GM12878 (cell line): ENCODE data around the gene CACNA1G. TPM values are rescaled to one million over a fixed set of nuclear protein-coding genes. Genes with fewer than 3 reads are reported as not detected.

ENCODE experiments used
- ASH2L ChIP-seq: fragments of 300-600, 200-600 bp; sonication (generic); IDR thresholded peaks from 2 replicates; pipeline ENCODE4 v1.6.1; 2017; ENCODE audit warnings: low read depth, mild to moderate bottlenecking, borderline replicate concordance
- CBX3 ChIP-seq: fragments of 200-600 bp; sonication (generic); IDR thresholded peaks from 2 replicates; pipeline ENCODE4 v1.6.1; 2016; ENCODE audit warnings: low read depth, borderline replicate concordance
- IRF3 ChIP-seq: fragments of 450-650 bp; IDR thresholded peaks from 2 replicates; pipeline ENCODE4 v1.6.1; 2014; ENCODE audit warnings: mild to moderate bottlenecking
- MXI1 ChIP-seq: fragments of 150-350 bp; IDR thresholded peaks from 2 replicates; pipeline ENCODE4 v1.6.1; 2011; ENCODE audit warnings: low read depth, mild to moderate bottlenecking, inconsistent platforms, low read length, improper control_type of control experiment
- MYB ChIP-seq: fragments of 150-350 bp; IDR thresholded peaks from 2 replicates; pipeline ENCODE4 v1.6.1; 2014; ENCODE audit warnings: mild to moderate bottlenecking, low read depth, low read length, borderline replicate concordance
- SIN3A ChIP-seq: IDR thresholded peaks from 2 replicates; pipeline ENCODE4 v1.6.1; 2012; ENCODE audit warnings: low read depth, low read length, improper control_type of control experiment
- USF2 ChIP-seq: IDR thresholded peaks from 2 replicates; pipeline ENCODE4 v1.6.1; 2011; ENCODE audit warnings: low read depth, low read length, improper control_type of control experiment, borderline replicate concordance
- ZBTB11 ChIP-seq: fragments of 450-650 bp; formaldehyde crosslinking; IDR thresholded peaks from 2 replicates; pipeline ENCODE4 v1.5.0; 2022; ENCODE audit warnings: mild to moderate bottlenecking, missing genetic modification characterization
- ZNF384 ChIP-seq: IDR thresholded peaks from 2 replicates; pipeline ENCODE4 v1.6.1; 2012; ENCODE audit warnings: low read depth, mild to moderate bottlenecking, low read length, improper control_type of control experiment, borderline replicate concordance
- polyA plus RNA-seq, 11 experiments: library from polyadenylated mRNA; depleted of rRNA in 4 of 11; unstranded in 6 of 11; stranded (reverse) in 5 of 11; fragments of >200 nt; fragmentation: Nextera tagmentation in 4 of 11; fragmentation: Illumina TruSeq in 1 of 11; extraction: Ambion mirVana in 4 of 11; extraction: Trizol in 1 of 11; gene quantifications; 1 replicate in 1 of 11; 2 replicates in 10 of 11; pipeline versions ENCODE4 v1.2.1 to v1.2.3, GENCODE V29; 2011 to 2016; ENCODE audit warnings: inconsistent platforms in 2 of 11, missing spikeins in 2 of 11, low read depth in 1 of 11
- total RNA-seq, 4 experiments: library from RNA; depleted of rRNA in 3 of 4; stranded (reverse); fragments of >200 nt in 3 of 4; fragmentation: Illumina TruSeq in 1 of 4; extraction: Trizol in 1 of 4; gene quantifications; 2 replicates each; pipeline versions ENCODE4 v1.2.1 to v1.2.3, GENCODE V29; 2013 to 2021

The CACNA1G gene
- total and polyA plus RNA-seq, 10 of the 15 experiments (the other 5 are each of a cell fraction or from before 2014, with no cell fraction given) = 0.03 to 0.15 TPM; not detected in 8

GRCh38 chr17:50521514-50521913, 39.0 kb upstream of the CACNA1G start (continued):
- TF ChIP-seq IRF3 (no peak), ZNF384 (no peak), MYB (no peak), ASH2L (no peak), CBX3 (no peak), ZBTB11 (CRISPR knock-in tag) (no peak), USF2 (no peak), MXI1 (no peak), SIN3A (no peak)
